GM21528 (cell line): ENCODE measurements around the gene FMNL2.
A peak's percentile ranks its signal among the peaks of the same experiment; 100 is the strongest.
"Not testable (repeated sequence)": the region's sequence is repeated elsewhere in the genome, so short reads cannot be mapped to it uniquely, and the experiment has no call there.

Experiments
- ATAC-seq: cut with Tn5 transposase; IDR thresholded peaks from one replicate; pipeline ENCODE4 v1.9.1; 2021; ENCODE audit warnings: mild to moderate bottlenecking, moderate library complexity; ENCODE audit not compliant: unreplicated experiment, low FRiP score

FMNL2 gene

DNA sequence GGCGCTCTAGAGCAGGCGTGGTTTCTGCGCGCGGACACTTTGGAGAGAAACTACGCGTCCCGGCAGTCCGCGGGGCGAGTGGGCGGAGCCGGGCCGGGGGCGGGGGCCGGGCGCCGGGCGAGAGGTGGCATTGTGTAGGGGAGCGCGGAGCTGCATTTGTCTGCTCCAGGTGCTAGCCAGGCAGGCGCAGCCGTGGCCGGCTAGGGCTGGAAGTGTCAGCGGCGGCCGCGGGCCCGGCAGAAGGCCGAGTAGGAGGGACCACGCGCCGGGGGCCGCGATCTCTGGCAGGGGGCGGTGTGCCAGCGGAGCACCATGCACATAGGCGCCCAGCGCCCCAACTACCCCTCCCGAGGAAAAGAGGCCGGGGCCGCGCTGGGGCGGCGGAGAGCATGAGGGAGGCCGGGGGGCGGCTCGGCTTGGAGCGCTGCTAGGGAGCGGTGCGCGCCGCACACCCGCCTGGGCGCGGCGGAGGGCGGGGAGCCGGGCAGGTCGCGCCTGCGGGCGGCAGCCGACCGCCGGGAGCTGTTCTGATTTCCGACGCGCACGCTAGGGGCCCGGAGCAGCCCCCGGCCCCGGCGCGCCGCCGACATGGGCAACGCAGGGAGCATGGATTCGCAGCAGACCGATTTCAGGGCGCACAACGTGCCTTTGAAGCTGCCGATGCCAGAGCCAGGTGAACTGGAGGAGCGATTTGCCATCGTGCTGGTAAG is at the start of gene FMNL2:
FMNL2 (plus strand) TSS at position 159 of the 710 bp plus-strand sequence.
- ATAC-seq: peak; percentile 89

GRCh38 chr2:152292991-152293390 is 42.0 kb upstream of the FMNL2 start:
- no peak for ATAC-seq

- no peak for ATAC-seq
Measured at GRCh38 chr2:152297715-152298114, 37.3 kb upstream of the FMNL2 start.

GRCh38 chr2:152298754-152299153 is 36.2 kb upstream of the FMNL2 start:
- ATAC-seq: no peak

DNA sequence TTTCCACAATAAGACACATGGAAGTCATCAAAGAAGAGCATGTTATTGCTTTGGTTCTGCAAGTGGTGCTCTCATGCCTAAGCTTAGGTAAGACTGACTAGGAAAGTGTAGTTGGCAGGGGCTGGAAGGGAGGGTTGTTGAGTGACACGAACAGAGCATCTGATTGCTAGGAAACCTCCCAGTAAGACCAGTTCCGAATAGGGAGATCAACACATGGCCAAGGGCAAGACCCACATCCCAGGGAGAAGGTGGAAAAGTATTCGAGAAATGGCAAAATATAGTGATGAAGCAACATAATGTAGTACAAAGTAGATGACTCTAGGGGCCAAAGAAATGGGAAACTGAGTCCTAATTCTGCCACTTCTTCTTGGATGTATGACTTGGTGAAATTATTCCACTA is 33.8 kb upstream of the FMNL2 start:
- no peak for ATAC-seq

DNA sequence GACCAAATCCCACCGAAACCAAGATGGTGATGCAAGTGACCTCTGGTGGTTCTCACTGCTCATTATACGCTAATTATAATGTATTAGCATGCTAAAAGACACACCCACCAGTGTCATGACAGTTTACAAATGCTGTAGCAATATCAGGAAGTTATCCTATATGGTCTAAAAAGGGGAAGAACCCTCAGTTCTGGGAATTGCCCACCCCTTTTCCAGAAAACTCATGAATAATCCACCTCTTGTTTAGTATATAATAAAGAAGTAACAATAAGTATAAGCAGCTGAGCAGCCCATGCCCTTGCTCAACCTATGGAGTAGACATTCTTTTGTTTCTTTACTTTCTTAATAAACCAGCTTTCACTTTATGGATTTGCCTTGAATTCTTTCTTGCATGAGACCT is 31.0 kb upstream of the FMNL2 start:
- ATAC-seq: no peak

GRCh38 chr2:152304836-152305235 is 30.1 kb upstream of the FMNL2 start:
- ATAC-seq: no peak

- ATAC-seq: no peak
Measured at GRCh38 chr2:152307863-152308262, 27.1 kb upstream of the FMNL2 start.

- no peak for ATAC-seq
Measured at GRCh38 chr2:152309352-152310214, 25.4 kb upstream of the FMNL2 start.

DNA sequence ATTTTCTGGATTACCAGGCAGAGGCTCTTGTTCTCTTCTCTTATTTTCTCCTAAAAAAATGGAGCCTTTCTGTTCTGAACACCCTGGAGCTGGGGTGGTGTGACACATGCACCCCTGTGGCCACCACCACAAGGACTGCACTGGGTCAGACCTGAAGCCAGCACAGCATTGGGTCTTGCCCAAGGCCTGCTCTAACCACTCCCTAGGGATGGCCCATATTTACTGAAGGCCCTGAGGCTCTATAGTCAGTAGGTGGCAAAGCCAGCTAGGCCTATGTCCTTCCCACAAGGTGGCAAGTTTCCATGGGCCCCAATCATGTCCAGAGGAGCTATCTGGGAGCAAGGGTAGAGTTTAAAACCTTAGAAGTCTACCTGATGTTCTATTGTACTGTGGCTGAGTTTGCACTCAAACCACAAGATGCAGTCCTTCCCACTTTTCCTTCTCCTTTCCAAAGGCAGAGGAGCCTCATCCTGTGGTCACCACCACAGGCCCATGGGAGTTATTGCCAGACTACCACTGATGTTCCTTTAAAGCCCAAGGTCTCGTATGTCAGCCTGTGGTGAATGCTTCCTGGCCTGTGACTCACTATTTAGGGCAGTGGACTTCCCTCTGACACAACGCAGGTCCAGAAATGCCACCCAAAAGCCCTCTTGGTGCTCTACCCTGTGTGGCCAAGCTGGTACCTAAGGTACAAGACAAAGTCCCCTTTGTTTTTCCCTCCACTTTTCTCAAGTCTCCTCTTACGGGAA is 15.0 kb upstream of the FMNL2 start:
- no peak for ATAC-seq

- ATAC-seq: no peak
Measured at GRCh38 chr2:152320814-152321213, 14.2 kb upstream of the FMNL2 start.

- no peak for ATAC-seq
Measured at GRCh38 chr2:152322222-152322621, 12.8 kb upstream of the FMNL2 start.

GRCh38 chr2:152325126-152325525 is 9.8 kb upstream of the FMNL2 start:
- not testable (repeated sequence) for ATAC-seq

DNA sequence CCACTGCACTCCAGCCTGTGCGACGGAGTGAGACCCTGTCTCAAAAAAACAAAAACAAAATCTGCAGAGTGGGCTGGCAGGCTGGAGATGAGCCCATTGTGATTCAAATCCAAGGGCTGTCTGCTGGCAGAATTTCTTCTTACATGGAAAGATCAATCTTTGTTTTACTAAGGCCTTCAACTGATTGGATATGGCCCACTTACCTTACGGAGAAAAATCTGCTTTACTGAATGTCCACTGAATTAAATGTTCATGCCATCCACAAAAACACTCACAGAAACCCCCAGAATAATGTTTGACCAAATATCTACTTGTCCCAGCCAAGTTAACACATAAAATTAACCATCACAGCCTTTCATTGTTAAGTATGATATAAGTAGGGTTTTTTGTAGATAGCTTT is 8.3 kb upstream of the FMNL2 start:
- ATAC-seq: no peak

- no peak for ATAC-seq
Measured at GRCh38 chr2:152328013-152328412, 7.0 kb upstream of the FMNL2 start.

DNA sequence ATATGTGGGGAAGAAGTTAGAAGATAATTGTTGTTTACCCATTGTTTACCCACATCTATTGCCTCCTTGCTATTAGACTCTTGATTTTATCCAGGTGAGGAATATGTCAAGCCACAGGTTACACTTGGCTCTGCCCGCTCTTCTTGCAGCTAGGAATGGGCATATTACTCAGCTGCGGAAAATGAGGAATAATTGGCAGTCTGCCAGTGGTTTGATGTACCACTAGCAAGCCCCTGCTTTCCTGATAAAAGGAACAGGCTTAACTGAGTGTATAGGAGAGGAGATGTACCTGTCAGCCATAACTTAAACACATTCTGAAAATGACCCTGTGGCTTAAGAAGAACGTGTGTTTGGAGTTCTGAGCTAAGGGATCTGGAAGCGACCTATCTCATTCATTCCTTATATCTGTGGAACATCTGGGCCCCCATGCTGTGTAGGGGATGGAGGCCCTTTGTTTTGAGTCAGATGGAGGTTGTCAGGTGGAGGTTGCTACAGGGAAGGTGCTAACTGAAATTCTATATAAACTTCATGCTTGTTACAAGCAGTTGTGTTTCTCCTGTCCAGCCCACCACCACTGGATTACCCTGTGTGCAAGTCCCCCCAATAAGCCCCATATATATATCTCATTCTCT is 4.6 kb upstream of the FMNL2 start:
- ATAC-seq: no peak

- no peak for ATAC-seq
Measured at GRCh38 chr2:152334701-152335015, 316 bp upstream of the FMNL2 start.

DNA sequence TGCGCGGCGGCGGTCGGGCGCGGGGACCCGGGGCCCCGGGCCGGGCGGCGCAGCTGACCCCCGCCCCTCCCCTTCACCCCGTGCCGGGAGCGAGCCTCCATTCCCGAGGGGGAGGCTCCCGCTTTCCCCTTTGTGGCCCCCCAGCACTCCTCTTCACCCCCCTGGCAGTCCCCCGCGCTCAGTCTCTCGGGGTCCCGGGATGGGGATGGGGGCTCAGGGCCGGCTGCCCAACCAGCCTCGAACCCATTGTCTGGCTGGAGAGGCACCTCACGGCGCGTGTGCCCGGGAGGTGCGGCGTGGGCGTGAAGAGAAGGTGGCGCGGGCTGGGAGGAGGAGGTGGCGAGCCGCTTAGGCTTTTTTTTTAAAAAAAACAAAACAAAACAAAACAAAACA is 748 bp downstream of the FMNL2 start:
- ATAC-seq: no peak

DNA sequence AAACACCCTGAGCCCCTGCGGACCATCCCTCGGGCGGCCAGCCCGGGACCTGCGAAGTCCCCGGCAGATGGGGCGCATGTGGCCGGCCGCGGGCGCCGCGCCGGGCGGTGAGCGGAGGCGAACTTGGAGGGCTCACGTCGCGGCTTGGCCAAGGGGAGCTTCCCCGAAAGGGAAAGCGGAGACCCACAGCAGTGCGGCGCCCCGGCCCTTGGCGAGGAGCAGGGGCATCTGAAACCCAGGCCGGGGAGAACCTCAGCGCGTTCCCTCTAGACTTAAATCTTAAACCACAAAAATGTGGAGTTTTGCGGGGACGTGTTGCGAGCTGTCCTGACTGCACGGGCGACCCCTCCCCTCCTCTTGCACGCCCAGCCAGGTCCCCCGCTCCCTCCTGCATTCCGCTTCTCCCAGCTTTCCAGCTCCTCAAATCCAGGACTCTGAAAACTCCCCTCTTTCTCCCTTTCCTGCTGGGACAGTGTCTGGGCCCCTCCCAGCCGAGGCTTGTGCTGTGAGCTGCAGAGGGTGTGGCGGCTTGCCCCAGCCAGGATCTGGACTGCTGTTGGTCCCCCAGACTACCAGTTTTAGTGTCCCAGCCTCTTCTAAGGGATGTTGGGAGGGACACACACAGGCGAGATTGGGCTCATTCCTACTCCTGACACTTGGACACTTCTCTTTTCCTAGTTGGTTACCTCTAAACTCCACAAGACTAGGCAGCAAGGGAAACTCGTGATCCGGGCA is 1.3 kb downstream of the FMNL2 start:
- no peak for ATAC-seq

GRCh38 chr2:152336854-152337510 is 2.0 kb downstream of the FMNL2 start:
- ATAC-seq: no peak
